NCI-H2171 treated with DMSO at 0.1 percent for 48 hours (cell line): ENCODE measurements around the gene CRIP3.

Source experiments
- DNase-seq: peaks from one replicate; lab custom pipeline; 2025; lab: John Stamatoyannopoulos, UW

The CRIP3 gene

GRCh38 chr6:43287717-43288679 is 20.6 kb downstream of the CRIP3 start:
- DNase-seq, result no peak

- no peak for DNase-seq
Observed at GRCh38 chr6:43286980-43287716, 21.5 kb downstream of the CRIP3 start.

- no peak for DNase-seq
Observed at GRCh38 chr6:43286456-43286979, 22.1 kb downstream of the CRIP3 start.

- DNase-seq, result no peak
Observed at GRCh38 chr6:43285832-43286231, 22.8 kb downstream of the CRIP3 start.

- no peak for DNase-seq
Observed at GRCh38 chr6:43284991-43285781, 23.4 kb downstream of the CRIP3 start.

GRCh38 chr6:43283905-43284304 is 24.7 kb downstream of the CRIP3 start:
- DNase-seq, result no peak

GRCh38 chr6:43283514-43283901 is 25.1 kb downstream of the CRIP3 start:
- DNase-seq, result no peak

GRCh38 chr6:43282636-43283513 is 25.8 kb downstream of the CRIP3 start:
- no peak for DNase-seq

- DNase-seq, result no peak
Observed at GRCh38 chr6:43282060-43282459, 26.6 kb downstream of the CRIP3 start.

GRCh38 chr6:43280234-43280633 is 28.4 kb downstream of the CRIP3 start:
- DNase-seq, result no peak

GRCh38 chr6:43278524-43279078 is 30.0 kb downstream of the CRIP3 start:
- DNase-seq, result no peak

- DNase-seq, result no peak
Observed at GRCh38 chr6:43277643-43278523, 30.7 kb downstream of the CRIP3 start.

- DNase-seq, result no peak
Observed at GRCh38 chr6:43277306-43277642, 31.4 kb downstream of the CRIP3 start.

- DNase-seq, result no peak
Observed at GRCh38 chr6:43276577-43277305, 31.9 kb downstream of the CRIP3 start.

- no peak for DNase-seq
Observed at GRCh38 chr6:43275801-43276576, 32.6 kb downstream of the CRIP3 start.

GRCh38 chr6:43274916-43275597 is 33.6 kb downstream of the CRIP3 start:
- DNase-seq, result no peak

GRCh38 chr6:43274127-43274915 is 34.3 kb downstream of the CRIP3 start:
- no peak for DNase-seq
